WTC11 (cell line): Measurements from ENCODE around the gene CYYR1. TPM values are rescaled to one million over a fixed set of nuclear protein-coding genes. Genes with fewer than 3 reads are reported as not detected.
"Not testable (repeated sequence)": the region's sequence is repeated elsewhere in the genome, so short reads cannot be mapped to it uniquely, and the experiment has no call there.

ENCODE experiments used
- ATAC-seq: fragments of 200-7000 bp; cut with Tn5 transposase; 2 replicates; pipeline ENCODE4 v1.10.0; 2021; ENCODE audit warnings: mild to moderate bottlenecking, moderate library complexity
- CTCF ChIA-PET: fragments of 300-600 bp; sonication (Branson Sonifier 250); formaldehyde crosslinking; loops from one replicate; lab custom pipeline; 2021; ENCODE audit warnings: antibody characterized with exemption; lab: Charles Lee
- POLR2A ChIA-PET: fragments of 350-600 bp; sonication (Branson Sonifier 250); formaldehyde crosslinking; loops from one replicate; lab custom pipeline; 2021; ENCODE audit warnings: antibody characterized with exemption; lab: Charles Lee
- DNase-seq: peaks from one replicate; pipeline ENCODE4 v3.0.0; 2021; ENCODE audit warnings: low spot score
- H3K27ac Mint-ChIP-seq: 2 replicates; pipeline ENCODE4 v1.8.0; 2021; ENCODE audit warnings: mixed read lengths
- H3K27me3 Mint-ChIP-seq: 2 replicates; pipeline ENCODE4 v1.8.0; 2021; ENCODE audit warnings: low read depth, mild to moderate bottlenecking, moderate library complexity, mixed read lengths
- H3K36me3 Mint-ChIP-seq: 2 replicates; pipeline ENCODE4 v1.8.0; 2021; ENCODE audit warnings: mixed read lengths
- H3K4me1 Mint-ChIP-seq: 2 replicates; pipeline ENCODE4 v1.8.0; 2022; ENCODE audit warnings: mixed read lengths
- H3K4me3 Mint-ChIP-seq: 2 replicates; pipeline ENCODE4 v1.8.0; 2021; ENCODE audit warnings: mild to moderate bottlenecking, moderate library complexity, mixed read lengths
- H3K9me3 Mint-ChIP-seq: 2 replicates; pipeline ENCODE4 v1.8.0; 2021; ENCODE audit warnings: mixed read lengths
- CREB1 ChIP-seq: sonication (generic); formaldehyde crosslinking; IDR thresholded peaks from 2 replicates; pipeline ENCODE4 v1.8.0; 2023; ENCODE audit warnings: mild to moderate bottlenecking, missing genetic modification reagents
- EMX1 ChIP-seq: fragments of 250-450 bp; sonication (Bioruptor Pico); IDR thresholded peaks from 2 replicates; pipeline ENCODE4 v1.8.0; 2021; ENCODE audit warnings: mild to moderate bottlenecking
- GRHL2 ChIP-seq: fragments of 250-450 bp; sonication (Bioruptor Pico); IDR thresholded peaks from 2 replicates; pipeline ENCODE4 v1.8.0; 2022; ENCODE audit warnings: mild to moderate bottlenecking, moderate library complexity; ENCODE audit not compliant: insufficient replicate concordance, severe bottlenecking
- JUN ChIP-seq: sonication (generic); formaldehyde crosslinking; IDR thresholded peaks from 2 replicates; pipeline ENCODE4 v1.8.0; 2023; ENCODE audit warnings: mild to moderate bottlenecking, missing genetic modification reagents
- KAT7 ChIP-seq: sonication (generic); formaldehyde crosslinking; IDR thresholded peaks from 2 replicates; pipeline ENCODE4 v1.8.1; 2023; ENCODE audit warnings: missing genetic modification reagents, mild to moderate bottlenecking, borderline replicate concordance
- MXD4 ChIP-seq: fragments of 250-450 bp; sonication (Bioruptor Pico); IDR thresholded peaks from 2 replicates; pipeline ENCODE4 v1.8.0; 2021; ENCODE audit warnings: mild to moderate bottlenecking, moderate library complexity, borderline replicate concordance
- NFE2L1 ChIP-seq: sonication (generic); formaldehyde crosslinking; IDR thresholded peaks from 2 replicates; pipeline ENCODE4 v1.8.1; 2023; ENCODE audit warnings: missing genetic modification reagents
- NR2C2 ChIP-seq: sonication (generic); formaldehyde crosslinking; IDR thresholded peaks from 2 replicates; pipeline ENCODE4 v1.8.0; 2022; ENCODE audit warnings: mild to moderate bottlenecking, missing genetic modification reagents
- SMAD3 ChIP-seq: sonication (generic); formaldehyde crosslinking; IDR thresholded peaks from 2 replicates; pipeline ENCODE4 v1.8.0; 2022; ENCODE audit warnings: missing genetic modification reagents, mild to moderate bottlenecking, borderline replicate concordance
- SMAD4 ChIP-seq: sonication (generic); formaldehyde crosslinking; IDR thresholded peaks from 2 replicates; pipeline ENCODE4 v1.8.0; 2022; ENCODE audit warnings: mild to moderate bottlenecking, missing genetic modification reagents
- SP1 ChIP-seq: sonication (generic); formaldehyde crosslinking; conservative IDR thresholded peaks from 2 replicates; pipeline ENCODE4 v1.8.1; 2022; ENCODE audit warnings: missing genetic modification reagents
- TP53 ChIP-seq: sonication (generic); formaldehyde crosslinking; IDR thresholded peaks from 2 replicates; pipeline ENCODE4 v1.8.1; 2023; ENCODE audit warnings: mild to moderate bottlenecking, missing genetic modification reagents
- ZNF121 ChIP-seq: sonication (generic); formaldehyde crosslinking; IDR thresholded peaks from 2 replicates; pipeline ENCODE4 v1.8.0; 2023; ENCODE audit warnings: missing genetic modification reagents
- ZNF138 ChIP-seq: sonication (generic); formaldehyde crosslinking; conservative IDR thresholded peaks from 2 replicates; pipeline ENCODE4 v1.8.1; 2022; ENCODE audit warnings: mild to moderate bottlenecking, moderate library complexity, missing genetic modification reagents
- ZNF219 ChIP-seq: sonication (generic); formaldehyde crosslinking; IDR thresholded peaks from 2 replicates; pipeline ENCODE4 v1.8.0; 2023; ENCODE audit warnings: missing genetic modification reagents, mild to moderate bottlenecking, borderline replicate concordance
- ZNF317 ChIP-seq: sonication (generic); formaldehyde crosslinking; IDR thresholded peaks from 2 replicates; pipeline ENCODE4 v1.8.1; 2023; ENCODE audit warnings: low read depth, mild to moderate bottlenecking, moderate library complexity, missing genetic modification reagents, borderline replicate concordance
- ZNF423 ChIP-seq: fragments of 250-450 bp; sonication (Bioruptor Pico); IDR thresholded peaks from 2 replicates; pipeline ENCODE4 v2.1.2; 2022; ENCODE audit warnings: mild to moderate bottlenecking, moderate library complexity
- total RNA-seq: library from RNA; stranded (reverse); gene quantifications from 3 replicates; pipeline ENCODE4 v1.2.3, GENCODE V29; 2021
- TF ChIP-seq, protein P1 (sequence below): fragments of 250-450 bp; sonication (Bioruptor Pico); IDR thresholded peaks from 2 replicates; pipeline ENCODE4 v1.9.0; 2021; ENCODE audit warnings: mild to moderate bottlenecking
- TF ChIP-seq, protein P2 (sequence below): fragments of 250-450 bp; sonication (Bioruptor Pico); IDR thresholded peaks from 2 replicates; pipeline ENCODE4 v1.9.0; 2021; ENCODE audit warnings: moderate library complexity, mild to moderate bottlenecking, inconsistent platforms, borderline replicate concordance
- TF ChIP-seq, protein P3 (sequence below): fragments of 250-450 bp; sonication (Bioruptor Pico); conservative IDR thresholded peaks from 2 replicates; pipeline ENCODE4 v1.9.0; 2021; ENCODE audit warnings: mild to moderate bottlenecking
- TF ChIP-seq, protein P4 (sequence below): sonication (generic); formaldehyde crosslinking; IDR thresholded peaks from 2 replicates; pipeline ENCODE4 v1.8.1; 2022; ENCODE audit warnings: mild to moderate bottlenecking, moderate library complexity, missing genetic modification reagents

Gene CYYR1
- total RNA-seq, 1 experiment from 2014 or later: 29.3 TPM

DNA sequence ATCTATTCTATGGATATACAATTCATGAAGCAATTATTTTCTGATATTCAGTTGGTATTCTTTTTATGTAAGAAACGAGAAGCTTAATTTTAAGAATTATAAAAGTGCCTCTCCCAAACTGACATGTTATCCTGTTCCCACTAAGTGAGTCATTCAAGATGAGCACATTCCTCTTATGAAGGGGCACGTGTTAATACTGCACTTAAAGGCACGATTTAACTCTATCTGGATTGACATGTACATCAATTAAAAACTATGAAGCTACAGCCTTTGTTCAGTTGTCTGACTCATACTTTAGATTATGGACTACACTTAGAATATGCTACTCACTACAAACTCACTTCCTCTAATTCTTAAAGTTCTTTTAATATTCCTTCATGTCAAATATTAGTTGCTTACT, 111.6 kb downstream of the CYYR1 start (continued):
- TF ChIP-seq, protein P1, sequence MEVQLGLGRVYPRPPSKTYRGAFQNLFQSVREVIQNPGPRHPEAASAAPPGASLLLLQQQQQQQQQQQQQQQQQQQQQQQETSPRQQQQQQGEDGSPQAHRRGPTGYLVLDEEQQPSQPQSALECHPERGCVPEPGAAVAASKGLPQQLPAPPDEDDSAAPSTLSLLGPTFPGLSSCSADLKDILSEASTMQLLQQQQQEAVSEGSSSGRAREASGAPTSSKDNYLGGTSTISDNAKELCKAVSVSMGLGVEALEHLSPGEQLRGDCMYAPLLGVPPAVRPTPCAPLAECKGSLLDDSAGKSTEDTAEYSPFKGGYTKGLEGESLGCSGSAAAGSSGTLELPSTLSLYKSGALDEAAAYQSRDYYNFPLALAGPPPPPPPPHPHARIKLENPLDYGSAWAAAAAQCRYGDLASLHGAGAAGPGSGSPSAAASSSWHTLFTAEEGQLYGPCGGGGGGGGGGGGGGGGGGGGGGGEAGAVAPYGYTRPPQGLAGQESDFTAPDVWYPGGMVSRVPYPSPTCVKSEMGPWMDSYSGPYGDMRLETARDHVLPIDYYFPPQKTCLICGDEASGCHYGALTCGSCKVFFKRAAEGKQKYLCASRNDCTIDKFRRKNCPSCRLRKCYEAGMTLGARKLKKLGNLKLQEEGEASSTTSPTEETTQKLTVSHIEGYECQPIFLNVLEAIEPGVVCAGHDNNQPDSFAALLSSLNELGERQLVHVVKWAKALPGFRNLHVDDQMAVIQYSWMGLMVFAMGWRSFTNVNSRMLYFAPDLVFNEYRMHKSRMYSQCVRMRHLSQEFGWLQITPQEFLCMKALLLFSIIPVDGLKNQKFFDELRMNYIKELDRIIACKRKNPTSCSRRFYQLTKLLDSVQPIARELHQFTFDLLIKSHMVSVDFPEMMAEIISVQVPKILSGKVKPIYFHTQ (CRISPR knock-in tag): no peak
- TF ChIP-seq, protein P2, sequence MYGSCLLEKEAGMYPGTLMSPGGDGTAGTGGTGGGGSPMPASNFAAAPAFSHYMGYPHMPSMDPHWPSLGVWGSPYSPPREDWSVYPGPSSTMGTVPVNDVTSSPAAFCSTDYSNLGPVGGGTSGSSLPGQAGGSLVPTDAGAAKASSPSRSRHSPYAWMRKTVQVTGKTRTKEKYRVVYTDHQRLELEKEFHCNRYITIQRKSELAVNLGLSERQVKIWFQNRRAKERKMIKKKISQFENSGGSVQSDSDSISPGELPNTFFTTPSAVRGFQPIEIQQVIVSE: no peak
- TF ChIP-seq ZNF219 (CRISPR knock-in tag): no peak
- TF ChIP-seq, protein P3, sequence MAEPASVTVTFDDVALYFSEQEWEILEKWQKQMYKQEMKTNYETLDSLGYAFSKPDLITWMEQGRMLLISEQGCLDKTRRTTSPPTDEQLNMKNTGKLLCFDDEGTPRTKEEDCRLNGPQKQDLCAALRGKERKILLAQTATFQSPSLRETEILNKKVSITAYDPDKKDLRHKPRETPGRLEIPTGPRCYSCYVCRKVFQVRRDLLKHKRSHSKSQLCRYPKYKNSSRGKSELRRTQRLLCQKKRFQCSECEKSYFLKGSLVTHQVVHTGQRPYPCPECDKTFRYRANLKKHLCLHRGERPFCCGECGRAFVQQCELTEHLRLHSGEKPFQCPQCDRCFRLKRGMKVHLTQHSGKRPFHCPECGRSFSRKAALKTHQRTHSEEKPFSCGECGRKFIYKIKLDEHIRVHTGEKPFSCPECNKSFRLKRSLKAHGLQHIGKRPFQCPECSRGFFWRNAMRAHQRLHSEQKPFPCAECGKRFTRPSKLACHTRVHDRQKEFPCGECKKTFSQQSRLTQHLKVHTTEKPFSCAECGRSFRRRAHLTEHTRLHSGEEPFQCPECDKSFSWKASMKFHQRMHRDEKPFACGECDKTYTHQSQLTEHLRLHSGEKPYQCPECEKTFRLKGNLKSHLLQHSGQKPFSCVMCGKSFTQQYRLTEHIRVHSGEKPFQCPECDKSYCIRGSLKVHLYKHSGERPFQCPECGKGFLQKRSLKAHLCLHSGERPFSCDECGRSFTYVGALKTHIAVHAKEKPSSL (CRISPR knock-in tag): no peak
- TF ChIP-seq JUN: no peak
- TF ChIP-seq, protein P4, sequence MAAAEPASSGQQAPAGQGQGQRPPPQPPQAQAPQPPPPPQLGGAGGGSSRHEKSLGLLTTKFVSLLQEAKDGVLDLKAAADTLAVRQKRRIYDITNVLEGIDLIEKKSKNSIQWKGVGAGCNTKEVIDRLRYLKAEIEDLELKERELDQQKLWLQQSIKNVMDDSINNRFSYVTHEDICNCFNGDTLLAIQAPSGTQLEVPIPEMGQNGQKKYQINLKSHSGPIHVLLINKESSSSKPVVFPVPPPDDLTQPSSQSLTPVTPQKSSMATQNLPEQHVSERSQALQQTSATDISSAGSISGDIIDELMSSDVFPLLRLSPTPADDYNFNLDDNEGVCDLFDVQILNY (CRISPR knock-in tag): no peak

DNA sequence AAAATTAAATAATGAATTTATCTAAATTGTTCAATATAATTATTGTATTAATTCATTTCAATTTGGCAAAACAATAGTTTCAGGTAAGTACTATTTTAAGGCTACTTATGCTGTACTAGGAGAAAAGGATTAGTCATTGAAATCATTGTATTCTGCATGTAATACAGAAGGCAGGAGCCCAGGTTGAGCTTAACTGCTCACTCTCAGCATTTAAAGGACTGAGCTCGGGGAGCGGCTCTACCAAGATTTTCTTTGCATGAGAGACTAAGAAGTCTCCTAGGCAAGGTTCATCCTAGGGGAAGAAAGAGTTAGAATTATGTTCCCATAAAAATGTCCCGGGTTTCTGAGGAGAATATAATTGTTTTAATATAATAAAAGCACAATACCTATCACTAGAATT, 112.5 kb downstream of the CYYR1 start:
- no peak for TF ChIP-seq ZNF423 (CRISPR knock-in tag)
- TF ChIP-seq, protein P1 (CRISPR knock-in tag): no peak
- H3K27ac Mint-ChIP-seq: no peak overlapping the region
- no peaks in the 10 kb centered on the region for H3K4me1 Mint-ChIP-seq
- ATAC-seq (no peak), DNase-seq (no peak)
- ChIA-PET CTCF (no interaction called here), POLR2A (no interaction called here)
- H3K27me3 Mint-ChIP-seq: no peaks in the 10 kb centered on the region
- H3K4me3 Mint-ChIP-seq: no peak overlapping the region
- H3K36me3 Mint-ChIP-seq: no peaks in the 10 kb centered on the region
- peaks cover 9% of the 10 kb centered on the region for H3K9me3 Mint-ChIP-seq

DNA sequence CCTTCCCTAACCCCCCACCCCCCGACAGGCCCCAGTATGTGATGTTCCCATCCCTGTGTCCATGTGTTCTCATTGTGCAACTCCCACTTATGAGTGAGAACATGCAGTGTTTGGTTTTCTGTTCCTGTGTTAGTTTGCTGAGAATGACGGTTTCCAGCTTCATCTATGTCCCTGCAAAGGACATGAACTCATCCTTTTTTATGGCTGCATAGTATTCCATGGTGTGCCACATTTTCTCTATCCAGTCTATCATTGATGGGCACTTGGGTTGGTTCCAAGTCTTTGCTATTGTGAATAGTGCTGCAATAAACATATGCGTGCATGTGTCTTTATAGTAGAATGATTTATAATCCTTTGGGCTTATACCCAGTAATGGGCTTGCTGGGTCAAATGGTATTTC, 114.2 kb downstream of the CYYR1 start:
- H3K4me3 Mint-ChIP-seq, ATAC-seq, H3K9me3 Mint-ChIP-seq, POLR2A ChIA-PET, H3K4me1 Mint-ChIP-seq, DNase-seq, CTCF ChIA-PET, H3K27ac Mint-ChIP-seq, H3K36me3 Mint-ChIP-seq, H3K27me3 Mint-ChIP-seq: not testable (repeated sequence)

DNA sequence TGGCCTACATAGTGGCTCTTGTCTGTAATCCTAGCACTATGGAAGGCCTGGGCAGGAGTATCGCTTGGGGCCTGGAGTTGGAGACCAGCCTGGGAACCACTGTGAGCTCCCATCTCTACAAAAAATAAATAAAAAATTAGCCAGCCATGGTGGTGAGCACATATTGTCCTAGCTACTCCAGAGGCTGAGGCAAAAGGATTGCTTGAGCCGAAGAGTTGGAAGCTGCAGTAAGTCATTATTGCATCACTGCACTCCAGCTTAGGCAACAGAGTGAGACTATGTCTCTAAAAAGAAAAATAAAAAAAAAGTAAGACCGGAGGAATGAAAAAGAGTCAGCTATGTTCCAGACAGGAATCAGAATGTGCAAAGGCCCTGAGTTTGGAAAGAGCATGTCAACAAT, 115.3 kb downstream of the CYYR1 start:
- no peak overlapping the region for H3K4me3 Mint-ChIP-seq
- no peaks in the 10 kb centered on the region for H3K27me3 Mint-ChIP-seq
- no peaks in the 10 kb centered on the region for H3K4me1 Mint-ChIP-seq
- no peaks in the 10 kb centered on the region for H3K36me3 Mint-ChIP-seq
- ChIA-PET CTCF (interaction anchor here (1.1 kb wide), 1 partner anchor 275 kb away, joined by 3 read pairs; no protein-coding TSS in a partner anchor), POLR2A (no interaction called here)
- H3K27ac Mint-ChIP-seq: no peak overlapping the region; the same call in 1 of the 2 replicates
- ATAC-seq: no peak
- no peak for DNase-seq
- H3K9me3 Mint-ChIP-seq: peaks cover 9% of the 10 kb centered on the region
- TF ChIP-seq ZNF317: no peak
- no peak for TF ChIP-seq MXD4
- no peak for TF ChIP-seq SMAD3 (CRISPR knock-in tag)
- no peak for TF ChIP-seq ZNF121 (CRISPR knock-in tag)
- no peak for TF ChIP-seq NFE2L1
- no peak for TF ChIP-seq TP53
- TF ChIP-seq NR2C2 (CRISPR knock-in tag): no peak
- no peak for TF ChIP-seq SMAD4
- TF ChIP-seq CREB1 (CRISPR knock-in tag): no peak
- TF ChIP-seq KAT7: no peak
- TF ChIP-seq EMX1 (CRISPR knock-in tag): no peak
- no peak for TF ChIP-seq ZNF138 (CRISPR knock-in tag)
- no peak for TF ChIP-seq GRHL2 (CRISPR knock-in tag)
- no peak for TF ChIP-seq SP1
